ENCODE results near the gene RBM4B. TPM values are rescaled to one million over a fixed set of nuclear protein-coding genes. Genes with fewer than 3 reads are reported as not detected.

Gene RBM4B
- total RNA-seq, 2 experiments from 2014 or later = 10.7 to 13.1 TPM

- Mint-ChIP-seq H3K27me3 (no peaks in the 10 kb centered on the region), H3K4me1 (ENCODE audit: low read depth) (no peaks in the 10 kb centered on the region), H3K27ac (no peak overlapping the region), H3K36me3 (ENCODE audit: low read depth) (no peaks in the 10 kb centered on the region), H3K9me3 (no peaks in the 10 kb centered on the region), H3K4me3 (no peak overlapping the region)
- ChIA-PET POLR2A (interaction anchor here (1.6 kb wide), 1 partner anchor 172 kb away, joined by 3 read pairs; no protein-coding TSS in a partner anchor), CTCF (interaction anchor here (0.8 to 5.6 kb wide), 16 partner anchors 15 to 279 kb away, joined by 3 to 60 read pairs (median 4); partner anchors contain the start of genes C11orf86, PC, PELI3 and RBM4B)
- intact Hi-C loops (cut with micrococcal nuclease) = no loop called here
- no peak for TF ChIP-seq CTCF (IDR thresholded peaks at IDR 0.05)
- DNase-seq = no peak
- ATAC-seq = no peak
These were observed 18.5 kb upstream of the RBM4B start for GRCh38 chr11:66696146-66696545.

GRCh38 chr11:66694732-66695207, 17.1 kb upstream of the RBM4B start:
- peak; percentile 97 for ATAC-seq
- Mint-ChIP-seq H3K27me3 (no peaks in the 10 kb centered on the region), H3K36me3 (ENCODE audit: low read depth) (no peaks in the 10 kb centered on the region), H3K4me3 (no peak overlapping the region), H3K4me1 (ENCODE audit: low read depth) (no peaks in the 10 kb centered on the region), H3K27ac (no peak overlapping the region), H3K9me3 (no peaks in the 10 kb centered on the region)
- POLR2A ChIA-PET = no interaction called here
- CTCF ChIA-PET = interaction anchor here (0.7 to 5.6 kb wide), 18 partner anchors 16 to 189 kb away, joined by 3 to 60 read pairs (median 4); partner anchors contain the start of gene RBM4B
- peak; percentile 97 for TF ChIP-seq CTCF (IDR thresholded peaks at IDR 0.05)
- DNase-seq = peak; percentile 91
- intact Hi-C loops (cut with micrococcal nuclease) = loop anchor here (1.0 kb wide), 1 partner anchor 140 kb away; no protein-coding TSS in a partner anchor

- ATAC-seq = no peak
- TF ChIP-seq CTCF (IDR thresholded peaks at IDR 0.05) = no peak
- Mint-ChIP-seq H3K36me3 (ENCODE audit: low read depth) (no peaks in the 10 kb centered on the region), H3K27me3 (no peaks in the 10 kb centered on the region), H3K4me1 (ENCODE audit: low read depth) (no peaks in the 10 kb centered on the region), H3K9me3 (no peaks in the 10 kb centered on the region), H3K4me3 (no peak overlapping the region), H3K27ac (no peak overlapping the region)
- no peak for DNase-seq
- ChIA-PET POLR2A (no interaction called here), CTCF (interaction anchor here (0.7 to 5.6 kb wide), 9 partner anchors 16 to 190 kb away, joined by 3 to 60 read pairs (median 3); partner anchors contain the start of gene RBM4B)
- intact Hi-C loops (cut with micrococcal nuclease) = loop anchor here (1.0 kb wide), 1 partner anchor 140 kb away; no protein-coding TSS in a partner anchor
These were observed 16.3 kb upstream of the RBM4B start for GRCh38 chr11:66694056-66694410.

- ChIA-PET POLR2A (interaction anchor here (0.9 kb wide), 1 partner anchor 149 kb away, joined by 5 read pairs; the partner anchor contains the start of gene RCE1), CTCF (interaction anchor here (0.7 to 5.6 kb wide), 9 partner anchors 16 to 190 kb away, joined by 3 to 60 read pairs (median 3); partner anchors contain the start of gene RBM4B)
- ATAC-seq (no peak), DNase-seq (no peak)
- Mint-ChIP-seq H3K9me3 (no peaks in the 10 kb centered on the region), H3K36me3 (ENCODE audit: low read depth) (no peaks in the 10 kb centered on the region), H3K4me3 (no peak overlapping the region), H3K4me1 (ENCODE audit: low read depth) (no peaks in the 10 kb centered on the region), H3K27me3 (no peaks in the 10 kb centered on the region), H3K27ac (no peak overlapping the region)
- no peak for TF ChIP-seq CTCF (IDR thresholded peaks at IDR 0.05)
- intact Hi-C loops (cut with micrococcal nuclease) = loop anchor here (1.0 kb wide), 1 partner anchor 141 kb away; no protein-coding TSS in a partner anchor
These were observed 15.8 kb upstream of the RBM4B start for GRCh38 chr11:66693356-66694055.

- DNase-seq (no peak), ATAC-seq (no peak)
- Mint-ChIP-seq H3K27ac (no peak overlapping the region), H3K4me1 (ENCODE audit: low read depth) (no peaks in the 10 kb centered on the region), H3K27me3 (no peaks in the 10 kb centered on the region), H3K9me3 (no peaks in the 10 kb centered on the region), H3K36me3 (ENCODE audit: low read depth) (no peaks in the 10 kb centered on the region), H3K4me3 (no peak overlapping the region)
- ChIA-PET CTCF (interaction anchor here (1.3 to 5.6 kb wide), 5 partner anchors 15 to 191 kb away, joined by 3 to 60 read pairs (median 8); partner anchors contain the start of gene RBM4B), POLR2A (interaction anchor here (0.9 kb wide), 1 partner anchor 150 kb away, joined by 5 read pairs; the partner anchor contains the start of gene RCE1)
- TF ChIP-seq CTCF (IDR thresholded peaks at IDR 0.05) = no peak
- intact Hi-C loops (cut with micrococcal nuclease) = no loop called here
These were observed 15.2 kb upstream of the RBM4B start for GRCh38 chr11:66692871-66693331.
